Lung (tissue), 12 donors: Measurements from ENCODE around the gene PTTG1IP. TPM values are rescaled to one million over a fixed set of nuclear protein-coding genes. Genes with fewer than 3 reads are reported as not detected.

Experiments used
- ATAC-seq: fragments of 200-7000 bp; cut with Tn5 transposase; one replicate; pipeline ENCODE4 v1.9.1; 2020; ENCODE audit warnings: moderate number of reproducible peaks; ENCODE audit not compliant: insufficient read depth, low FRiP score
- DNase-seq, 3 donors: peaks; one replicate each; pipeline ENCODE4 v3.0.0-alpha.2; 2013 to 2017
- H3K27ac ChIP-seq, 2 donors: one replicate each; pipeline ENCODE4 v1.5.1; 2013; ENCODE audit warnings: mild to moderate bottlenecking in 2 of 2, moderate library complexity in 2 of 2, control low read depth in 1 of 2, inconsistent platforms in 1 of 2, low read depth in 1 of 2, low read length in 1 of 2
- H3K27me3 ChIP-seq, 3 donors: one replicate each; pipeline ENCODE4 v1.5.1; 2013; ENCODE audit warnings: low read length in 2 of 3; ENCODE audit not compliant: control insufficient read depth in 3 of 3, insufficient read depth in 3 of 3
- H3K36me3 ChIP-seq, 4 donors: one replicate each; pipeline ENCODE4 v1.5.1; 2013; ENCODE audit warnings: low read length in 4 of 4, mild to moderate bottlenecking in 1 of 4, moderate library complexity in 1 of 4; ENCODE audit not compliant: control insufficient read depth in 4 of 4, insufficient read depth in 4 of 4
- H3K4me1 ChIP-seq, 5 donors: one replicate each; pipeline ENCODE4 v1.5.1; 2013; ENCODE audit warnings: low read length in 5 of 5, mild to moderate bottlenecking in 2 of 5, moderate library complexity in 1 of 5; ENCODE audit not compliant: control insufficient read depth in 5 of 5, insufficient read depth in 5 of 5
- H3K4me3 ChIP-seq: one replicate; pipeline ENCODE4 v1.5.1; 2013; ENCODE audit warnings: mild to moderate bottlenecking, control low read depth, moderate library complexity
- H3K9ac ChIP-seq, 2 donors: one replicate each; pipeline ENCODE4 v1.5.1; 2013; ENCODE audit warnings: low read length in 2 of 2, control low read depth in 1 of 2; ENCODE audit not compliant: insufficient read depth in 1 of 2
- H3K9me3 ChIP-seq, 4 donors: one replicate each; pipeline ENCODE4 v1.5.1; 2013; ENCODE audit warnings: low read length in 3 of 4, mild to moderate bottlenecking in 1 of 4, moderate library complexity in 1 of 4; ENCODE audit not compliant: control insufficient read depth in 4 of 4, insufficient read depth in 3 of 4
- WGBS, 2 donors: extraction: QIAGEN DNeasy Blood & Tissue Kit; methylation state at CpG; one replicate each; pipeline ENCODE4 v1.1.7; 2013; 5-methylcytosine and 5-hydroxymethylcytosine counted together
- polyA plus RNA-seq, 2 donors: library from polyadenylated mRNA; stranded (reverse); fragments of 200-250 nt; gene quantifications; one replicate each; pipeline ENCODE4 v1.2.1, GENCODE V29; 2013
- total RNA-seq, 2 donors: library from RNA; depleted of rRNA in 1 of 2; stranded (reverse); fragments of >200 nt in 1 of 2; gene quantifications; one replicate each; pipeline ENCODE4 v1.2.1, GENCODE V29; 2014 to 2021
- TF ChIP-seq, protein P1 (sequence below): IDR thresholded peaks from 2 replicates; pipeline ENCODE4 v1.5.1; 2012; ENCODE audit warnings: mild to moderate bottlenecking; ENCODE audit errors: control extremely low read depth, extremely low read depth
- donor health status: control.
- donor health status: control.
- donor health status: Bipolar disorder and iron deficiency.
- donor health status: healthy.
- donor health status: DM: yes; HTN: yes; CAD: no.

Gene PTTG1IP
- total and polyA plus RNA-seq, 4 donors = 139 to 247 (median 226) TPM

DNA sequence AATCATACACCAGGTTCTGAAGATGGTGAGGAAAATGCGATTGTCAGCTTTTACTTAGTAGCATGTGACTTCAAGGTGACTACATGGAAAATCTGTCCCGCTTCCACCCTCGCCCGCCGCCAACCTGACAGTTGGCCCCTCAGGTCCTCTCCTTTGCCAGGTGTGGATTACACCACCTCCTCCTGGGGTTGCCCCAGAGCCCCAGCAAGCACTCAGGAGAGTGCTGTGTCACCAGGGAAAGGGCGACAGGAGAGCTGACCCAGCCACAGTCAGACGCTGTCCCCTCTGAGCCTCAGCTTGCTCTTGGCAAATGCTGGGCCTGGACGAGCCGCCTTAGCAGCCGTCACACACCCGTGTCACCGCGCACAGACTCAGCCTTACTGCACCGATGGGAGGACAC is 17.9 kb downstream of the PTTG1IP start:
- Histone ChIP-seq H3K9ac (no peak overlapping the region), H3K4me3 (no peak overlapping the region), H3K27me3 (no peaks in the 10 kb centered on the region), H3K9me3 (no peaks in the 10 kb centered on the region), H3K36me3 (peaks cover 4 to 59% (median 35%) of the 10 kb centered on the region in 4 donors), H3K4me1 (peaks cover 0 to 4% (median 0%) of the 10 kb centered on the region in 5 donors), H3K27ac (no peak overlapping the region)
- ATAC-seq (no peak), DNase-seq (no peak)
- 93 to 95% methylated on average over 14 of the region's 14 CpGs for WGBS, 2 donors
- TF ChIP-seq, protein P1, sequence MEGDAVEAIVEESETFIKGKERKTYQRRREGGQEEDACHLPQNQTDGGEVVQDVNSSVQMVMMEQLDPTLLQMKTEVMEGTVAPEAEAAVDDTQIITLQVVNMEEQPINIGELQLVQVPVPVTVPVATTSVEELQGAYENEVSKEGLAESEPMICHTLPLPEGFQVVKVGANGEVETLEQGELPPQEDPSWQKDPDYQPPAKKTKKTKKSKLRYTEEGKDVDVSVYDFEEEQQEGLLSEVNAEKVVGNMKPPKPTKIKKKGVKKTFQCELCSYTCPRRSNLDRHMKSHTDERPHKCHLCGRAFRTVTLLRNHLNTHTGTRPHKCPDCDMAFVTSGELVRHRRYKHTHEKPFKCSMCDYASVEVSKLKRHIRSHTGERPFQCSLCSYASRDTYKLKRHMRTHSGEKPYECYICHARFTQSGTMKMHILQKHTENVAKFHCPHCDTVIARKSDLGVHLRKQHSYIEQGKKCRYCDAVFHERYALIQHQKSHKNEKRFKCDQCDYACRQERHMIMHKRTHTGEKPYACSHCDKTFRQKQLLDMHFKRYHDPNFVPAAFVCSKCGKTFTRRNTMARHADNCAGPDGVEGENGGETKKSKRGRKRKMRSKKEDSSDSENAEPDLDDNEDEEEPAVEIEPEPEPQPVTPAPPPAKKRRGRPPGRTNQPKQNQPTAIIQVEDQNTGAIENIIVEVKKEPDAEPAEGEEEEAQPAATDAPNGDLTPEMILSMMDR = no peak

DNA sequence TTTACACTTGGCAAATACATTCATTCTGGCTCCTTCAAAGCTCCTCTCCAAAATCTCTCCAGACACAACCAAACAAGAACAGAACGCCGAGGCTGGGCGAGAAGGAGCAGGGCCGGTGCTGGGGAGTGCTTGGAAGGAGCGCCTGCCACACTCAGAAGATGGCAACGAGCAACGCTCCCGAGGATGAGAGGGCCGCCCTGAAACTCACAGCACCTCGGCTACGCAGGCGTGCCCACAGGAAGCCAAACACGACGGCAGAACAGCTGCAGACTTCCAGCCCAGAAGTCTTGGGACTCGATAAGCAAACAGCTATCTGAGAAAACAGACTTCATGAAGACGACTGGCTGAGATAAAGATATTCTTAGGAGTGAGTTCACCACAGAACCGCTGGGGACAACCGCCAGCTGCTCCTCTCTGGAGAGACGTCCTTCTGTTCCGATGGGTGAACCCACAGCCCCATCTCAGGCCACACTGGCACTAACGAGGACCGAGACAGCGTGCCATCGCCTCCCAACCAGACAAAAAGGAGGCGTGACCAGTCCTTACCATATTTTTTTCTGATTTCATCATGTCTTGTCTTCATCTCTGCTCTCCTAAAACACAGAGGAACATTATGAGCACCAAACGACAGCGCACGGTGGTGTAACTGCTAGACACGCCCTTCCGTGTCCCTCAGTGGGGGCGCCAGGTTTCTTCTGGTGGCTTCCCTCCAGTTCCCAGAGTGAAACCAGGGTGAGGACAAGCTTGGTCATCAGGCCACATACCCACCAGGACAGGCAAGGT is 18.6 kb downstream of the PTTG1IP start:
- Histone ChIP-seq H3K9ac (no peak overlapping the region), H3K9me3 (no peaks in the 10 kb centered on the region), H3K27ac (peak overlapping the region in 1 of 2 donors; percentile 15), H3K4me3 (no peak overlapping the region), H3K36me3 (peaks cover 10 to 67% (median 35%) of the 10 kb centered on the region in 4 donors), H3K4me1 (peaks cover 0 to 4% (median 0%) of the 10 kb centered on the region in 5 donors), H3K27me3 (no peaks in the 10 kb centered on the region)
- DNase-seq = no peak
- no peak for ATAC-seq
- 59 to 79% methylated on average over 31 of the region's 31 CpGs for WGBS, 2 donors
- TF ChIP-seq, protein P1 = no peak

DNA sequence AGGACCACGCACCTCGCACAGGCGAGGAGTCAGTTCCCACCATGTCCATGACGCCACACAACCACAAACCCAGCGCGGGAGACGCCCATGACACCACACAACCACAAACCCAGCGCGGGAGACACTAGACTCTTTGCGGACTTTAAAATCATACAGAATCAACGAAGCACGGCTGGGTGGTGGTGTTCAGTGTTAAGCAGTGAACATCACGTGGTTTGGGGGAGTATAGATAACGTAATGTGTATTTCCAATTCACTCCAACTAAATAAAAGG is 19.2 kb downstream of the PTTG1IP start:
- no peak for DNase-seq
- 76 to 81% methylated on average over 14 of the region's 14 CpGs for WGBS, 2 donors
- no peaks in the 10 kb centered on the region for H3K27me3 ChIP-seq
- H3K9me3 ChIP-seq = no peaks in the 10 kb centered on the region
- no peak overlapping the region for H3K4me3 ChIP-seq
- H3K9ac ChIP-seq = no peak overlapping the region
- H3K36me3 ChIP-seq = peaks cover 15 to 71% (median 33%) of the 10 kb centered on the region in 4 donors
- TF ChIP-seq, protein P1 = no peak
- no peak overlapping the region for H3K27ac ChIP-seq
- ATAC-seq = no peak
- H3K4me1 ChIP-seq = peaks cover 0 to 4% (median 0%) of the 10 kb centered on the region in 5 donors
